ENCODE results near the gene FBXO11.

- TF ChIP-seq CTCF (conservative IDR thresholded peaks at IDR 0.05) = no peak
- no peak for TF ChIP-seq ZFX (IDR thresholded peaks at IDR 0.05)
These were observed 90.5 kb downstream of the FBXO11 start for GRCh38 chr2:47815764-47816163.
